Right atrium auricular region (tissue), 2 donors: Measurements from ENCODE around the gene CDA. TPM values are rescaled to one million over a fixed set of nuclear protein-coding genes. Genes with fewer than 3 reads are reported as not detected.
A peak's percentile ranks its signal among the peaks of the same experiment; 100 is the strongest.

Experiments used
- DNase-seq: peaks from one replicate; pipeline ENCODE4 v3.0.0-alpha.2; 2019; ENCODE audit warnings: low spot score
- H3K27ac ChIP-seq, 2 donors: fragments of 200-600 bp; sonication (generic); 1 replicate in 1 of 2; 2 replicates in 1 of 2; pipeline ENCODE4 v1.5.1; 2016 to 2019
- H3K27me3 ChIP-seq, 2 donors: fragments of 200-600 bp; sonication (generic); one replicate each; pipeline versions ENCODE4 v1.5.1 to v1.6.0; 2017 to 2019
- H3K36me3 ChIP-seq: fragments of 200-600 bp; sonication (generic); one replicate; pipeline ENCODE4 v1.5.1; 2016
- H3K4me1 ChIP-seq, 2 donors: fragments of 200-600 bp; sonication (generic); one replicate each; pipeline versions ENCODE4 v1.5.1 to v1.6.0; 2017 to 2019
- H3K4me3 ChIP-seq, 2 donors: fragments of 200-600 bp; sonication (generic); 1 replicate in 1 of 2; 2 replicates in 1 of 2; pipeline ENCODE4 v1.5.1; 2017 to 2019; ENCODE audit warnings: mild to moderate bottlenecking in 1 of 2, moderate library complexity in 1 of 2
- H3K9me3 ChIP-seq, 2 donors: fragments of 200-600 bp; sonication (generic); one replicate each; pipeline ENCODE4 v1.5.1; 2019
- CTCF ChIP-seq, 2 donors: fragments of 200-600 bp; sonication (generic); IDR thresholded peaks; one replicate each; pipeline ENCODE4 v1.5.1; 2019; ENCODE audit warnings: antibody characterized with exemption in 2 of 2
- total RNA-seq, 2 donors: library from RNA; depleted of rRNA; stranded (reverse); fragments of >200 nt; gene quantifications; one replicate each; pipeline ENCODE4 v1.1.0, GENCODE V29; 2016

The CDA gene
- total RNA-seq, 2 donors from 2014 or later: 1.3 to 6.6 TPM

GRCh38 chr1:20663365-20663764, 74.5 kb downstream of the CDA start:
- no peak overlapping the region for H3K4me3 ChIP-seq
- peaks cover 0 to 32% of the 10 kb centered on the region in 2 donors for H3K4me1 ChIP-seq
- no peak overlapping the region for H3K27ac ChIP-seq
- TF ChIP-seq CTCF (IDR thresholded peaks at IDR 0.05): no peak
- no peaks in the 10 kb centered on the region for H3K27me3 ChIP-seq
- no peaks in the 10 kb centered on the region for H3K9me3 ChIP-seq
- no peak for DNase-seq
- H3K36me3 ChIP-seq: no peaks in the 10 kb centered on the region

- Histone ChIP-seq H3K27ac (no peak overlapping the region), H3K36me3 (no peaks in the 10 kb centered on the region), H3K27me3 (no peaks in the 10 kb centered on the region), H3K4me1 (peaks cover 0 to 25% of the 10 kb centered on the region in 2 donors), H3K4me3 (no peak overlapping the region), H3K9me3 (no peaks in the 10 kb centered on the region)
- DNase-seq: no peak
- no peak for TF ChIP-seq CTCF (IDR thresholded peaks at IDR 0.05)
These were observed 75.2 kb downstream of the CDA start for GRCh38 chr1:20663969-20664715.

- peaks cover 0 to 9% of the 10 kb centered on the region in 2 donors for H3K4me1 ChIP-seq
- no peak for TF ChIP-seq CTCF (IDR thresholded peaks at IDR 0.05)
- no peaks in the 10 kb centered on the region for H3K36me3 ChIP-seq
- H3K27me3 ChIP-seq: no peaks in the 10 kb centered on the region
- H3K4me3 ChIP-seq: no peak overlapping the region
- DNase-seq: no peak
- peak overlapping the region; percentile 30 to 31 for H3K27ac ChIP-seq
- no peaks in the 10 kb centered on the region for H3K9me3 ChIP-seq
These were observed 76.8 kb downstream of the CDA start for GRCh38 chr1:20665726-20666125.

- no peak overlapping the region for H3K4me3 ChIP-seq
- H3K27me3 ChIP-seq: no peaks in the 10 kb centered on the region
- TF ChIP-seq CTCF (IDR thresholded peaks at IDR 0.05): no peak
- DNase-seq: no peak
- H3K4me1 ChIP-seq: peaks cover 0 to 8% of the 10 kb centered on the region in 2 donors
- H3K27ac ChIP-seq: peak overlapping the region; percentile 30 to 31
- H3K9me3 ChIP-seq: no peaks in the 10 kb centered on the region
- no peaks in the 10 kb centered on the region for H3K36me3 ChIP-seq
These were observed 77.2 kb downstream of the CDA start for GRCh38 chr1:20666146-20666545.

- H3K36me3 ChIP-seq: no peaks in the 10 kb centered on the region
- H3K27ac ChIP-seq: peak overlapping the region; percentile 30 to 31
- no peaks in the 10 kb centered on the region for H3K9me3 ChIP-seq
- no peak for TF ChIP-seq CTCF (IDR thresholded peaks at IDR 0.05)
- H3K4me1 ChIP-seq: peaks cover 0 to 7% of the 10 kb centered on the region in 2 donors
- no peaks in the 10 kb centered on the region for H3K27me3 ChIP-seq
- no peak for DNase-seq
- H3K4me3 ChIP-seq: no peak overlapping the region
These were observed 77.9 kb downstream of the CDA start for GRCh38 chr1:20666804-20667203.

Other genes with a start within 250 kb of the CDA start
- gene CAMK2N1, start 102.9 kb upstream of the CDA start, total RNA-seq: 10 to 100 TPM in 1 of 2 donors, 1 to 10 TPM in 1; 5.3 to 13.4 TPM
- gene MUL1, start 80.9 kb upstream of the CDA start, total RNA-seq: 10 to 100 TPM; 37.3 to 47.8 TPM
- 1 to 10 TPM; 1.4 to 1.7 TPM for gene FAM43B, start 36.5 kb upstream of the CDA start, total RNA-seq
- gene PINK1, start 44.4 kb downstream of the CDA start, total RNA-seq: 100 to 1,000 TPM; 173 to 174 TPM
- 100 to 1,000 TPM; 147 to 152 TPM for gene DDOST, start 72.3 kb downstream of the CDA start, total RNA-seq
- gene KIF17, start 128.9 kb downstream of the CDA start, total RNA-seq: 1 to 10 TPM; 2.6 to 6.0 TPM
- under 1 TPM in 1 of 2 donors, not detected in 1; 0.63 TPM for gene SH2D5, start 143.6 kb downstream of the CDA start, total RNA-seq
- gene HP1BP3, start 198.2 kb downstream of the CDA start, total RNA-seq: 100 to 1,000 TPM; 106 to 115 TPM